Cardiac muscle cell (in vitro differentiated cells and primary cell): ENCODE measurements around the gene LDLRAD2. TPM values are rescaled to one million over a fixed set of nuclear protein-coding genes. Genes with fewer than 3 reads are reported as not detected.

ENCODE experiments used
- DNase-seq, 2 donors: peaks; one replicate each; pipeline versions ENCODE4 v3.0.0 to v3.0.0-alpha.2; 2010 to 2017; ENCODE audit warnings: low read depth in 1 of 2, low spot score in 1 of 2
- H3K27ac ChIP-seq: fragments of 200-600 bp; sonication (generic); 2 replicates; pipeline ENCODE4 v1.5.1; 2016
- H3K27me3 ChIP-seq: fragments of 200-600 bp; sonication (generic); 2 replicates; pipeline ENCODE4 v1.6.0; 2016; ENCODE audit warnings: control low read depth
- H3K36me3 ChIP-seq: fragments of 200-600 bp; sonication (generic); 2 replicates; pipeline ENCODE4 v1.5.1; 2016; ENCODE audit warnings: control low read depth
- H3K4me1 ChIP-seq: fragments of 200-600 bp; sonication (generic); 2 replicates; pipeline ENCODE4 v1.8.1; 2017; ENCODE audit warnings: low read depth, mild to moderate bottlenecking, mixed run types
- H3K4me3 ChIP-seq: fragments of 200-600 bp; sonication (generic); 2 replicates; pipeline ENCODE4 v1.5.1; 2016; ENCODE audit warnings: mild to moderate bottlenecking
- H3K9me3 ChIP-seq: fragments of 200-600 bp; sonication (generic); 2 replicates; pipeline ENCODE4 v1.5.1; 2017; ENCODE audit warnings: low read depth, mild to moderate bottlenecking, control low read depth
- polyA plus RNA-seq: library from polyadenylated mRNA; unstranded; fragments of >200 nt; fragmentation: Nextera tagmentation; extraction: Ambion mirVana; gene quantifications from 2 replicates; pipeline ENCODE4 v1.2.1, GENCODE V29; 2016
- total RNA-seq: library from RNA; depleted of rRNA; stranded (reverse); fragments of >200 nt; gene quantifications from 2 replicates; pipeline ENCODE4 v1.2.3, GENCODE V29; 2016
- TF ChIP-seq, protein P1 (sequence below): IDR thresholded peaks from 2 replicates; pipeline ENCODE4 v1.5.1; 2012; ENCODE audit warnings: low read depth, mild to moderate bottlenecking, low read length

Gene LDLRAD2
- total and polyA plus RNA-seq, 2 experiments from 2014 or later, result 0.77 to 3.4 TPM

DNA sequence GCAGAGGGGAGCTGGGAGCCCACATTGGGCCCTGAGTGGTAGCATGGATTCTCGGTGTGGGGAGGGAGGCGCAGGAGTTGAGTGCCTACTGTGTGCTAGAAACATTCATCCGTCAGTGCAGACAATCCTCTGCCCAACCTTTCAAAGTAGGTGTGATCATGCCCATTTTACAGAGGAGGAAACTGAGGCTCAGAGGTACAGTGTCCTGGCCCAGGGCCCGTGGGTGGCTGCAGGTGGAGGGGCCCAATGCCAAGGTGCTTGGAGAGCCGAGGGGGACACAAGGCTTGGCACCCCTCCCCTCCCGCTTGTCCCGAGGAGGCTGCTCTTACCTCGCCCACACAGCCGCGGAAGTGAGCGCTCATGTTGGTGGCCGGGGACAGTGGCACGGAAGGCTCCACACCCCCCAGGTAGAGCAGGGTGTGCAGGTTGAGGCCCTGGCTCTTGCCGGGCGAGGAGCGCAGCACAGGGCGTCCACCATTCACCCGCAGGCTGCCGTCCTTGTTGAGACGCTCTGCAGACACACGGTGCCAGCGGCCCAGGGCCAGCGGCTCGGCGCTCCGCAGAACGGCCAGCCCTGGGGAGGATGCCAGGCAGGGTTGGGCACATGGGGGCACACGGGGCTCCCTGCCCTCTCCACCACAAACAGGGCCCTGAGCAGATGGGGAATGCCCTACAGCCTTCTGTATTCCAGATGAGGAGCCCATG is 16.6 kb downstream of the LDLRAD2 start:
- no peak overlapping the region for H3K4me3 ChIP-seq
- no peaks in the 10 kb centered on the region for H3K27me3 ChIP-seq
- H3K4me1 ChIP-seq, result no peaks in the 10 kb centered on the region
- DNase-seq, result no peak
- H3K36me3 ChIP-seq, result peaks cover 56% of the 10 kb centered on the region
- H3K27ac ChIP-seq, result no peak overlapping the region
- no peaks in the 10 kb centered on the region for H3K9me3 ChIP-seq
- TF ChIP-seq, protein P1, sequence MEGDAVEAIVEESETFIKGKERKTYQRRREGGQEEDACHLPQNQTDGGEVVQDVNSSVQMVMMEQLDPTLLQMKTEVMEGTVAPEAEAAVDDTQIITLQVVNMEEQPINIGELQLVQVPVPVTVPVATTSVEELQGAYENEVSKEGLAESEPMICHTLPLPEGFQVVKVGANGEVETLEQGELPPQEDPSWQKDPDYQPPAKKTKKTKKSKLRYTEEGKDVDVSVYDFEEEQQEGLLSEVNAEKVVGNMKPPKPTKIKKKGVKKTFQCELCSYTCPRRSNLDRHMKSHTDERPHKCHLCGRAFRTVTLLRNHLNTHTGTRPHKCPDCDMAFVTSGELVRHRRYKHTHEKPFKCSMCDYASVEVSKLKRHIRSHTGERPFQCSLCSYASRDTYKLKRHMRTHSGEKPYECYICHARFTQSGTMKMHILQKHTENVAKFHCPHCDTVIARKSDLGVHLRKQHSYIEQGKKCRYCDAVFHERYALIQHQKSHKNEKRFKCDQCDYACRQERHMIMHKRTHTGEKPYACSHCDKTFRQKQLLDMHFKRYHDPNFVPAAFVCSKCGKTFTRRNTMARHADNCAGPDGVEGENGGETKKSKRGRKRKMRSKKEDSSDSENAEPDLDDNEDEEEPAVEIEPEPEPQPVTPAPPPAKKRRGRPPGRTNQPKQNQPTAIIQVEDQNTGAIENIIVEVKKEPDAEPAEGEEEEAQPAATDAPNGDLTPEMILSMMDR, result no peak

DNA sequence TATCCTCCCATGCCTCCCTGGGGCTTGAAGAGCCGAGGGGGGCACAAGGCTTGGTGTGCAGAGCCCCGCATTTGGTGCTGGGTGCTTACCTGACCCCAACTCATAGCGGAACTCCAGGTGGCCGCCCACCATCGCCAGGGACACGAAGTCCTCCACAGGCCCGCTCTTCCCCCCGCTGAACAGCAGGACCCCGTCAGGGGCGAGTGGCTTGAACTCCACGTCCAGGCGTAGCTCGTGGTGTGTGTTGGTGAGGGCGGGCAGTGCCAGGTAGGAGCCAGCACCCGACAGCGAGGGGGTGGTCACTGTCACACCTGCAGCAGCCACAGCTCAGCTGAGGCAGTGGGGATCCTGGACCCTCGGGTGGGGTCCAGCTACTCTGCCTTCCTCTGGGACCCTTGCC is 17.2 kb downstream of the LDLRAD2 start:
- no peak for DNase-seq
- no peaks in the 10 kb centered on the region for H3K9me3 ChIP-seq
- no peaks in the 10 kb centered on the region for H3K27me3 ChIP-seq
- no peak overlapping the region for H3K4me3 ChIP-seq
- no peaks in the 10 kb centered on the region for H3K4me1 ChIP-seq
- H3K27ac ChIP-seq, result no peak overlapping the region
- peaks cover 56% of the 10 kb centered on the region for H3K36me3 ChIP-seq
- TF ChIP-seq, protein P1, result no peak

DNA sequence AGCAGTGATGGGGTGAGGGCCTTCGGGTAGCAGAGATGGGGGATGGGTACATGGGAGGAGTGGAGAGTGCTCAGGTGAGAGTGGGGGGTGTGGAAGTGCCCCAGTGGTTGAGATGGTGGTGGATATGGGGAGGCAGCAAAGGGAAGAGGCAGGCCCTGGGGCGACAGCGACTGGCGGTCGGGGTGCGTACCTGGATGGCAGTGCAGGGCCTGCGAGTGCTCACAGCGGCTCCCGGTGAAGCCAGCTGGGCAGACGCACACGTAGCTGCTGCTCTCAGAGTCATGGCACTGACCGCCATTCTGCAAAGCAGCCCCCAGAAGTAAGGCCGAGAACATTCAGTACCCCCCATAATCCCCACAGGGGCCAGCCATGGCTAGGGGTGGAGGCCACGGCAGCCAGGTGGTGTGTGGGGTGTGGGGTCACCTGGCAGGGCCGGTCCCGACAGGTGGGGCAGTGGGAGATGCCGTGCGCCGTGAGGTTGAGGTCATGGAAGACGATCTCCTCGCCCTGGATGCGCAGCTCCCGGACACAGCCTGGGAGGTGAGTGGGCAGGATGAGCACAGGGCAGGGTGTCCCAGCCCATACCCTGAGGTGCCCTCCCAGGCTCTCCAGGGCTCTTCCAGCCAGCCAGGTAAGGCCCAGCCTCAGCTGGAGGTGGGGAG is 18.9 kb downstream of the LDLRAD2 start:
- Histone ChIP-seq H3K27me3 (no peaks in the 10 kb centered on the region), H3K4me1 (no peaks in the 10 kb centered on the region), H3K27ac (no peak overlapping the region), H3K36me3 (peaks cover 62% of the 10 kb centered on the region), H3K4me3 (no peak overlapping the region), H3K9me3 (no peaks in the 10 kb centered on the region)
- DNase-seq, result no peak
- TF ChIP-seq, protein P1, result no peak

DNA sequence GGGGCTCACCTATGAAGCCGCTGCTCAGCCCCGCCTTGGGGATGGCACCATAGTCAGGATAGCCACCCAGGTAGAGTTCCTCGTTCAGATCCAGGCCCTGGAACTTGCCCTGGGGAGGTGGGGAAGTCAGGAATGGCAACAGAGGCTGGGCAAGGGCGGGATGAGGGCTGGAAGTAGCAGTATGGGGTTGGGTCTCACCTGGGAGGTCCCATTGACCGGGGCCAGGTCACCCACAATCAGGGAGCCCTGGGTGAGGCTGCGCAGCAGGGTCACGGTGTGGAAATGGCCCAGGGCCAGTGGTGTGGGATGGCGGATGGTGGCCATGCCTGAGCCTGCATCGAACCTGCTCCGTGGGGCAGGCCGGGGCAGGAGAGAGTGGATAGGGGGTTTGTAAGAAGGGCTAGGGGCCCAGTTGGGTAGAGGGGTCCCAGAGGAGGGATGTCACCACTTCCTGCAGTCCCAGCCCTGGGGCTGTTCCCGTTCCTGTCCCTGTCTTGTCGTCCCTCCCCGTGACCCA is 19.4 kb downstream of the LDLRAD2 start:
- Histone ChIP-seq H3K4me3 (no peak overlapping the region), H3K4me1 (no peaks in the 10 kb centered on the region), H3K27ac (no peak overlapping the region), H3K27me3 (no peaks in the 10 kb centered on the region), H3K9me3 (no peaks in the 10 kb centered on the region), H3K36me3 (peaks cover 66% of the 10 kb centered on the region)
- DNase-seq, result no peak
- TF ChIP-seq, protein P1, result no peak

DNA sequence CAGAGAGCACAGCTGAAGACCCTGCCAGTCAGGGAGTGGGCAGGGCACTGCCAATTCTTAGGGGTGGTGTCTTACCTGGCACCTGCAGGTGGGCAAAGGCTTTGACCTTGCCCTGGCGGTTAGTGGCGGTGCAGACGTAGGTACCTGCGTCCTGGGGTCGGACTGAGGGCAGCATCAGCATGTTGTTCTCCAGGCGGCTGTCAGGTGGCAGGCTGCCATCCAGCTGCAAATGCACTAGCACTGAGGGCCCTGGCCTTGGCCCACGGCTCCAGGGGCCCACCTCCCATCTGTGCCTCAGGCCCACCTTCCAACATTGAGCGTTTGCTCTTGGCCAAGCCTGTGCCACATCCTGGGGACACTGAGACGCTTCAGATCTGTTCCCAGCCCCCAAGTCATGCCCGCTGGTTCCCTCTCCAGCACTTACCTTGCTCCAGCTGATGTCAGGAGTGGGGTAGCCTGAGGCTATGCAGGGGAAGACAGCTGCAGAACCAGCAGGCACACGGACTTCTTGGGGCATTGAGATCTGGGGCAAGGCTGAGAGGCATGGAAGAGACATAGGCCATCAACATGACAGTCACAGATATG is 21.4 kb downstream of the LDLRAD2 start:
- no peak overlapping the region for H3K4me3 ChIP-seq
- TF ChIP-seq, protein P1, result no peak
- DNase-seq, result no peak
- no peaks in the 10 kb centered on the region for H3K4me1 ChIP-seq
- no peaks in the 10 kb centered on the region for H3K9me3 ChIP-seq
- no peaks in the 10 kb centered on the region for H3K27me3 ChIP-seq
- peaks cover 56% of the 10 kb centered on the region for H3K36me3 ChIP-seq
- no peak overlapping the region for H3K27ac ChIP-seq
